Keratinocyte (primary cell): ENCODE measurements around the gene OASL. TPM values are rescaled to one million over a fixed set of nuclear protein-coding genes. Genes with fewer than 3 reads are reported as not detected.

Experiments
- DNase-seq: peaks from one replicate; pipeline ENCODE4 v3.0.0-alpha.2; 2011; ENCODE audit warnings: low read depth, missing footprints, low spot score
- FAIRE-seq: peaks from 2 replicates; lab custom pipeline; 2011; peaks lifted over from hg19 to GRCh38; lab: Jason Lieb, UNC
- H2AFZ ChIP-seq: 2 replicates; pipeline ENCODE4 v1.6.0; 2012; ENCODE audit warnings: low read length, control low read depth, inconsistent platforms; ENCODE audit not compliant: control insufficient read depth
- H3K27ac ChIP-seq: 2 replicates; pipeline ENCODE4 v1.5.1; 2011; ENCODE audit warnings: low read length; ENCODE audit not compliant: control insufficient read depth, insufficient read depth
- H3K27me3 ChIP-seq: 3 replicates; pipeline ENCODE4 v1.6.0; 2011; ENCODE audit warnings: low read length; ENCODE audit not compliant: control insufficient read depth, insufficient read depth; ENCODE audit errors: extremely low read depth
- H3K36me3 ChIP-seq, 2 experiments: 2 replicates in 1 of 2; 3 replicates in 1 of 2; pipeline ENCODE4 v1.5.1; 2011; ENCODE audit warnings: low read length in 2 of 2, mild to moderate bottlenecking in 1 of 2; ENCODE audit not compliant: control insufficient read depth in 2 of 2, insufficient read depth in 2 of 2; ENCODE audit errors: extremely low read depth in 1 of 2
- H3K4me1 ChIP-seq: 3 replicates; pipeline ENCODE4 v1.5.1; 2011; ENCODE audit warnings: low read length; ENCODE audit not compliant: control insufficient read depth, insufficient read depth; ENCODE audit errors: extremely low read depth
- H3K4me2 ChIP-seq: 3 replicates; pipeline ENCODE4 v1.6.0; 2011; ENCODE audit warnings: low read depth, low read length; ENCODE audit not compliant: control insufficient read depth, insufficient read depth; ENCODE audit errors: extremely low read depth
- H3K4me3 ChIP-seq, 3 experiments: fragments of 200-600 bp in 1 of 3; sonication (generic) in 1 of 3; 2 replicates in 2 of 3; 3 replicates in 1 of 3; pipeline ENCODE4 v1.5.1; 2011 to 2016; ENCODE audit warnings: low read length in 3 of 3, mild to moderate bottlenecking in 3 of 3, control low read depth in 2 of 3, inconsistent platforms in 1 of 3, low read depth in 1 of 3, mixed read lengths in 1 of 3, mixed run types in 1 of 3, moderate library complexity in 1 of 3; ENCODE audit not compliant: control insufficient read depth in 2 of 3, insufficient read depth in 2 of 3; ENCODE audit errors: extremely low read depth in 1 of 3
- H3K79me2 ChIP-seq: 2 replicates; pipeline ENCODE4 v1.6.0; 2012; ENCODE audit warnings: low read length; ENCODE audit not compliant: control insufficient read depth, insufficient read depth
- H3K9ac ChIP-seq: 3 replicates; pipeline ENCODE4 v1.6.0; 2011; ENCODE audit warnings: low read length; ENCODE audit not compliant: control insufficient read depth, insufficient read depth; ENCODE audit errors: extremely low read depth
- H3K9me1 ChIP-seq: 3 replicates; pipeline ENCODE4 v1.6.0; 2011; ENCODE audit warnings: low read length; ENCODE audit not compliant: control insufficient read depth, insufficient read depth; ENCODE audit errors: extremely low read depth
- H3K9me3 ChIP-seq: 2 replicates; pipeline ENCODE4 v1.5.1; 2012; ENCODE audit warnings: low read depth, low read length; ENCODE audit not compliant: control insufficient read depth
- H4K20me1 ChIP-seq: 3 replicates; pipeline ENCODE4 v1.6.0; 2011; ENCODE audit warnings: low read length; ENCODE audit not compliant: control insufficient read depth, insufficient read depth; ENCODE audit errors: extremely low read depth
- CTCF ChIP-seq, 3 experiments: IDR thresholded peaks in 1 of 3; conservative IDR thresholded peaks in 1 of 3; optimal IDR thresholded peaks in 1 of 3; 2 replicates in 2 of 3; 3 replicates in 1 of 3; pipeline versions ENCODE3 to v1.5.1; 2011; ENCODE audit warnings: low read length in 3 of 3, mild to moderate bottlenecking in 3 of 3, moderate library complexity in 2 of 3, control low read depth in 1 of 3, inconsistent platforms in 1 of 3; ENCODE audit not compliant: insufficient read depth in 2 of 3; ENCODE audit errors: extremely low read depth in 1 of 3
- EZH2 ChIP-seq: IDR thresholded peaks from one replicate; pipeline ENCODE4 v1.6.1; 2012; ENCODE audit warnings: inconsistent platforms, mild to moderate bottlenecking, low read length, moderate library complexity
- dilution Hi-C: fragments of 300-500 bp; cut with MboI; formaldehyde crosslinking; loops from one replicate; pipeline ENCODE4 v1.7.0; 2020; ENCODE audit warnings: low sequenced_read_pairs; ENCODE audit not compliant: extremely low pct_ligation_motif_present
- polyA plus RNA-seq, 5 experiments: library from polyadenylated mRNA; depleted of rRNA in 3 of 5; stranded (reverse) in 3 of 5; stranded (forward) in 1 of 5; unstranded in 1 of 5; fragments of >200 nt; gene quantifications; 1 replicate in 1 of 5; 2 replicates in 3 of 5; 3 replicates in 1 of 5; pipeline versions ENCODE4 v1.2.1 to v1.2.3, GENCODE V29; 2011 to 2012; ENCODE audit warnings: missing spikeins in 2 of 5, low read depth in 1 of 5, low replicate concordance in 1 of 5

The OASL gene
- polyA plus RNA-seq, 1 donor (not counting 4 experiments of a cell fraction or from before 2014, with no cell fraction given), result 3.6 TPM

GRCh38 chr12:121025442-121026226 lies 13.4 kb downstream of the OASL start:
- no peaks in the 10 kb centered on the region for H3K9me1 ChIP-seq
- no peak overlapping the region for H3K4me3 ChIP-seq
- no peak overlapping the region for H3K4me2 ChIP-seq
- H4K20me1 ChIP-seq, result no peaks in the 10 kb centered on the region
- H3K4me1 ChIP-seq, result no peaks in the 10 kb centered on the region
- no peak overlapping the region for H3K27ac ChIP-seq
- TF ChIP-seq EZH2, result no peak
- TF ChIP-seq CTCF (optimal IDR thresholded peaks at IDR 0.05 in 1 of 3, IDR thresholded peaks at IDR 0.05 in 1 of 3, conservative IDR thresholded peaks at IDR 0.05 in 1 of 3; ENCODE audit: extremely low read depth in 1 of 3, insufficient read depth in 2 of 3, low read length in 3 of 3), result no peak
- H3K36me3 ChIP-seq, result no peaks in the 10 kb centered on the region
- H2AFZ ChIP-seq, result no peak overlapping the region
- no peak overlapping the region for H3K9ac ChIP-seq
- no peaks in the 10 kb centered on the region for H3K27me3 ChIP-seq
- no peak for FAIRE-seq
- DNase-seq, result no peak
- dilution Hi-C loops, result no loop called here
- H3K9me3 ChIP-seq, result no peaks in the 10 kb centered on the region
- H3K79me2 ChIP-seq, result no peaks in the 10 kb centered on the region

GRCh38 chr12:121023799-121024198 lies 15.2 kb downstream of the OASL start:
- H3K4me1 ChIP-seq, result no peaks in the 10 kb centered on the region
- H3K4me2 ChIP-seq, result no peak overlapping the region
- DNase-seq (no peak), FAIRE-seq (no peak)
- no peak overlapping the region for H3K27ac ChIP-seq
- no peaks in the 10 kb centered on the region for H3K36me3 ChIP-seq
- H3K9ac ChIP-seq, result no peak overlapping the region
- dilution Hi-C loops, result no loop called here
- H3K27me3 ChIP-seq, result no peaks in the 10 kb centered on the region
- TF ChIP-seq EZH2, result no peak
- no peak for TF ChIP-seq CTCF (optimal IDR thresholded peaks at IDR 0.05 in 1 of 3, IDR thresholded peaks at IDR 0.05 in 1 of 3, conservative IDR thresholded peaks at IDR 0.05 in 1 of 3; ENCODE audit: extremely low read depth in 1 of 3, insufficient read depth in 2 of 3, low read length in 3 of 3)
- no peak overlapping the region for H2AFZ ChIP-seq
- no peaks in the 10 kb centered on the region for H3K9me1 ChIP-seq
- no peaks in the 10 kb centered on the region for H3K9me3 ChIP-seq
- no peaks in the 10 kb centered on the region for H3K79me2 ChIP-seq
- no peaks in the 10 kb centered on the region for H4K20me1 ChIP-seq
- H3K4me3 ChIP-seq, result no peak overlapping the region
